Measurements from ENCODE around the gene FNIP2.
"Not testable (repeated sequence)": the region's sequence is repeated elsewhere in the genome, so short reads cannot be mapped to it uniquely, and the experiment has no call there.

The FNIP2 gene

DNA sequence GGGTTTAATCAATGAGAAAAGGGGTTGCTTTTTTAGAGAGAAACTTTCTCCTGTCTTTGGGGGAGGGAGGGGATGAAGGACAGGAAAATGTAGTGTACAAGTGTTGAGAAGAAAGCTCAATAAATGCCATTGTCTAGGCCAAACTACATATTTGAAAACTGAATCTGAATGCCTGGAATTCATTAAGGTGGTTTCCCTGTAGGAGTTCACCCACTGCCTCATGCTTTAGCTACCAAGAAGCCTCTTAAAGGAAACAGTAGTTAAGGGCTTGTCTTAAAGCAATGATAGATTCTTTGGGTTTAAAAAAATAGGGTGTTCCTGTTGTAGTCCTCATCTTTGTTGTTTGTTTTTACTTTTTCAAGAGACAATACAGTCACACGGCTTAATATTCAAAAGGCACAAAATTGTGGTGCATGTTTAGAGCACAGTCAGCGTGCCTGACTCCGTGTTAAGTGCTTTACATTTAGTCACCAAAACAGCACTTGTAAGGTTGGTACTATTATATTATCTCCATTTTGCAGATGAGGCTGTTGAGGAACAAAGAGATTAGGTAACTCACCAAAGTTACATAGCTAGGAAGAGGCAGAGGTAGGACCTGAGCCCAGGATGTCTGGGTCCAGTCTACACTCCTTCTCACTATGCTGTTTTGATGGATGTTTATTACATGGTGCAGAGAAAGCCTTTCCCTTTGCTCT, 46.0 kb downstream of the FNIP2 start:
- no peak for DNase-seq (ENCODE audit: low read depth)

GRCh38 chr4:158816955-158817354, 48.1 kb downstream of the FNIP2 start:
- DNase-seq (ENCODE audit: low read depth), result no peak

- no peak for DNase-seq (ENCODE audit: low read depth)
Observed at GRCh38 chr4:158817562-158818296, 48.9 kb downstream of the FNIP2 start.

GRCh38 chr4:158818560-158819140, 49.8 kb downstream of the FNIP2 start:
- DNase-seq (ENCODE audit: low read depth), result no peak

DNA sequence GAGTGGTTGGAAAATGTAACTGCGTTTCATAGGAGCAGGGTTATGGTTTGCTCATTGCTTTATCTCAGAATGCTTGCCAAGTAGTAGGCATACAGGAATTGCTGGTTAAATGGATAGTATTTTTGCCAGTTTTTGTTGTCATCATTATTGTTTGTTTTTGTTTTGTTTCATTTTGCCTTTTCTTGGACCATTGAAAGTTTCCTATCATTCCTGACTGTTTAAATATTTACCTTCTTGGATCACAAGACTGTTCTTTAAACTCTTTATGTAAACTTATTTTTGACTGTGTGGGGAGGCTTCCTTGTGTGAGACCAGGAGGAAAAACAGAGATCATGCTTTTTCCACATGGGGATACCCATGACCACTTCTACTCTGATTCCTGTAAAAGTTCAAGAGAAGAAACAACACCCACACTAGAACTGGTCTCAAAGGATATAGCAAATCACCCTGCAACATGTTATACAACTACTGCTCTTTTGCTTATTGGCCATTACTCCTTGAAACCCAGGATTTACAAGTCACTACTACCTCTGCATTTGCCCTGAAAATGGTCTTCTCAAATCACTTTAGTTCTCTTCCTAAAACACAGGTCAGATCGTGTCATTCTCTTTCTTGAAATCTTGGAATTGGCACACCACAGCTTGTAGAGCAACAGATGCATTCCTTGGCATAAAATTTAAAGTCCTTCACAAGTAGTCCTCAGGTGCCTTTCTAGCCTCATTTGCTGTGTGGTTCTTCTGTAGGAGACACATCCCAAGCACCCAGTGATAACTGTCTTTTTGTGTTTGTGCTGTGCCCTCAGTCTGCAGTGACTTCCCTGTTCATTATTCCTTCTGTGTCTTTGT, 51.3 kb downstream of the FNIP2 start:
- no peak for DNase-seq (ENCODE audit: low read depth)

DNA sequence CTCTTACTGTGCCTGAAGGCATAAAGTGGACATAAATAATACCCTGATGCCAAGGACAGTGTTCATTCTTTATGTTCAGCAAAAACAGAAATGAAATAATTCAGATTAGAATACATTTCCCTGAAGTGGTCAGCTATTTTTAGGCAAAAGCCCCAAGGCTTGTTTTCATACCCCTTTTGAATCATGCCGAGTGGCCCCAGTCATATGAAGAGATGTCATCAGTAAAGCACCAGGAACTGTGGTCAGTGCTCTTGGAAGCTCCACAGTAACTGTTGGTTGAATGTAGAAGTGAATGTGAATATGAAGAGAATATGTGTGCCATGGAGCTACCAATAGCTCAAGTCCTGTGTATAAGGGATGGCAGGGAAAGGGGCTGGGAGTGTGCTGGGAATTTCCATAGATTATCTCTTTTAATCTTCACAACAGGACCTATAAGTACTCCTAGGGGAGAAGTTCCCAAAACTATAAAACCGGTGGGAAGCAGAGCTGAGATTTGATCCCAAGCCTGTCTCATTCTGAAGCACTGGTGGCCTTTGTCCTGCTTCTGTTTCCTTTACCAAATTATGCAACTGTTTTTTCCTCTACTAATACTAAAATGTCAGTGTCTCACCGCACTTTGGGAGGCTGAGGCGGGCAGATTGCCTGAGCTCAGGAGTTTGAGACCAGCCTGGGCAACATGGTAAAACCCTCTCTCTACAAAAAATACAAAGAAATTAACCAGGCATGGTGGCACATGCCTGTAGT, 52.6 kb downstream of the FNIP2 start:
- DNase-seq (ENCODE audit: low read depth), result no peak

DNA sequence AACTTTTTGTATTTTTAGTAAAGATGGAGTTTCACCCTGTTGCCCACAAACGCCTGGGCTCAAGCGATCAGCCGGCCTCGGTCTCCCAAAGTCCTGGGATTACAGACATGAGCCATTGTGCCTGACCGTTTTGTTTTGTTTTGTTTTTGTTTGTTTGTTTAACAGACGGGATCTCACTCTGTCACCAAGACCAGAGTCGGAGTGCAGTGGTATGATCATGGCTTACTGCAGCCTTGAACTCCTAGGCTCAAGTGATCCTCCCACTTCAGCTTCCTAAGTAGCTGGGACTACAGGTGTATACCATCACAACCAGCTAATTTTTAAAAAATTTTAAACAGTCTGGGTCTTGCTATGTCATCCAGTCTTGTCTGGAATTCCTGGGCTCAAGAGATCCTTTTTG, 53.5 kb downstream of the FNIP2 start:
- DNase-seq (ENCODE audit: low read depth), result no peak

GRCh38 chr4:158823461-158823873, 54.6 kb downstream of the FNIP2 start:
- DNase-seq (ENCODE audit: low read depth), result no peak

GRCh38 chr4:158824425-158825274, 55.8 kb downstream of the FNIP2 start:
- no peak for DNase-seq (ENCODE audit: low read depth)

GRCh38 chr4:158825433-158826036, 56.7 kb downstream of the FNIP2 start:
- DNase-seq (ENCODE audit: low read depth), result no peak

DNA sequence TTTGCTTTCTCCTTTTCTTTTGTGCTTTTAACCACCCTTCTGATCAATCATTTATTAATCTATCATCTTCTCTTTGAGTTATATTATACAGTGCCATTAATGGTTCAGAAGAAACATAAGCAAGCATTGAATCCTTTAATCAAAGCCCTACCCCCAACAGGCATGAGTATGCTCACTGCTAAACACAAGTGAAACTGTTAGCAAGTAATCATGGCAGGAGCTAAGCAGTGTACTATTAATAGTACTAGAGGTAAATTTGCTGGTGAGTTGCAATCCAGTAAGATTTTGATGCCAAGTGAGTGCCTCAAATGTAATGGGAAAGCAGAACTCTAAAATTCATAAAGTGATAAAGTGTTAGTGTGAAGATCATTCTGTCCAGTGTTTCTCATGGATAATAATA, 57.2 kb downstream of the FNIP2 start:
- no peak for DNase-seq (ENCODE audit: low read depth)

GRCh38 chr4:158826882-158827281, 58.1 kb downstream of the FNIP2 start:
- DNase-seq (ENCODE audit: low read depth), result no peak

DNA sequence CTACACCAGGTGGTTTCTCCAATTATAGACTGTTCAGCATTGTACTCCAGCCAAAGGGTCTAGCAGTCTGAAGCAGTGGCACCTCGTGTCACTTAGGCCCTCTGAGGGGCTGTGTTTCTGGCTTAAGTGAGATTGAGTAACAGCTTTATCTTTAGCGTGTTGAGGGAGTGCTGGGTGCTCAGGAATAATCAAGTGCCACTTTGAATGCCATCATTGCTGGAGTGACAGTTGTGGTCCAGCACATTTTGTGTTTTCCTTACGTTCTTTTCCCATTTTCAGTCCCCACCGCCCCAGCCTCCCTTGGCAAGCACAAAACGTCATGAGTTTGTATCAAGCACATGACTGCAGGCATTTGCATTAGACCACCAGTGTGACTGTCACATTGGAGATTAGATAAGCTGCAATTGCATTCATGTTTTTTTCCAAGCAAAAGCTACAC, 58.7 kb downstream of the FNIP2 start:
- DNase-seq (ENCODE audit: low read depth), result no peak

- DNase-seq (ENCODE audit: low read depth), result not testable (repeated sequence)
Observed at GRCh38 chr4:158828151-158828550, 59.3 kb downstream of the FNIP2 start.

DNA sequence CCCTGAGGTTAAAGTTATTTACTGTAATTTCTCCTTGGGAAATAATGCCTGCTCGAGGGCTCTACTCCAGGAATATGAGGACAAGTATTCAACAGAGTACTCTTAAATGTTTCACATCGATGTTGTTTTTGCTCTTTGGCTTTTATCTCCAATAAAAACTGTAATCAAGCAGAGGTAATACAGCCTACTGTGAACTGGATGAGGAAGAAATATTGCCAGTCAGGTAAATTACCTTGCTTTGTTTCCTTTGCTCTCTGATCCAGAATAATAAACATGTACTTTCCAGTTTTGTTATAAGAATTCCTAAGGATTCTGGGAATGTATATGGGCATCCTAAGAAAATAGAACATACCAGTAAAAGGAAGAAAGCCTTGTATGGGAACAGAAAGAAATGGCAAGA, 60.4 kb downstream of the FNIP2 start:
- no peak for DNase-seq (ENCODE audit: low read depth)

DNA sequence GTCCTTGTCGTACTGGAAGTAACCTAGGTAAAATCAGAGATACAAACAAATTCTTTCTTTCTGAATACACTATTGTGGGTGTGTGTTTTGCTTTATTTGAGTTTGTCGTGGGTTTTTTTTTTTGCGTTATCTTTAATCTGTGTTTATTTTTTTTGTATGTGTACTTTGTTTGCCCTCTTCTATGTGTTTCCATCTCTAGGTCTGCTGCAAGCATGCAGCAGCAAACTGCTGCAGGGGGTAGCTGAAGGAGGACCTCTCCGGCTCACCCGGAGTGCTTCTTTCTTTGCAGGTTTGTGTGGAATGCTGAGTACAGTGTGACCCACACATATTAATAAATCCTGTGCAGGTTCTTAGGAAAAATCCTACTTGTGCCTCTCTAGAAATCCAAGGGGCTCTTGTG, 64.8 kb downstream of the FNIP2 start:
- DNase-seq (ENCODE audit: low read depth), result no peak

DNA sequence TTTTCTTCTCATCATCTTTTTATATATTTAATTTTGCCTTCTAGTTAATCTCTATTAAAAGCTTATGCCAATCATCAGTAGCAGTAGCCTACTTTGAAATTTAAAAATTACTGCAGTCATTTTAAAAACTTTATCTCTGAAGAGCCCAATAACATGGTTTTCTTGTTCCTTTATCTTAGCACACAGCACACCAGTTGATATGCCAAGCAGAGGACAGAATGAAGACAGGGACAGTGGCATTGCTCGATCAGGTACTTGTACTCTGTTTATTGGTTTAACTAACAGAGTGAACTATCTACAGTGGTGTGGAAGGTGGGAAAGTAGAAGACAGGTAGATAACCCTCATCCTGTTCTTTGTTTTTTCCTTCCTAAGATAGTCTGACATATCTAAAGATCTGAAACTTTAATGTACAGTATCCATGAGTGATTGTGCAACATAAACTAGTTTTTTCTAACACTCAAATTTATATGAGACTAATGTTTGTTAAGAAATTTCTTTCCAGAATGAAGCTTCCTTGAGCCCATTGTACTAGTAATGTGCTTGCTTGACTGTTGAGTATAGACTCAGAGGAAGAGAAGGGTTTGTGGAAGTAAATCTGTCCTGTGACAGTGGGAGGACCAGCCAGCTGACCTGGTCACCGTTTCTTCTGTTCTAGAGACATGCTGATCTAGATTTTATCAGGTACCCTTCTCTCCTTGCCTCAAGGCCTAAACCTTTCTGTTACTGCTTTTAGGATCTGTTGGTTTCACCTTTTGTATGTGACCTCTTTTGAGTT, 66.6 kb downstream of the FNIP2 start:
- no peak for DNase-seq (ENCODE audit: low read depth)

GRCh38 chr4:158836002-158836369, 67.2 kb downstream of the FNIP2 start:
- no peak for DNase-seq (ENCODE audit: low read depth)

- no peak for DNase-seq (ENCODE audit: low read depth)
Observed at GRCh38 chr4:158836828-158837449, 68.1 kb downstream of the FNIP2 start.
